GM18867 (cell line): Measurements from ENCODE around the gene SEPTIN5.
"Not testable (repeated sequence)": the region's sequence is repeated elsewhere in the genome, so short reads cannot be mapped to it uniquely, and the experiment has no call there.

Source experiments
- ATAC-seq: cut with Tn5 transposase; IDR thresholded peaks from one replicate; pipeline ENCODE4 v1.9.1; 2021; ENCODE audit warnings: mild to moderate bottlenecking, moderate library complexity; ENCODE audit not compliant: unreplicated experiment

The SEPTIN5 gene

DNA sequence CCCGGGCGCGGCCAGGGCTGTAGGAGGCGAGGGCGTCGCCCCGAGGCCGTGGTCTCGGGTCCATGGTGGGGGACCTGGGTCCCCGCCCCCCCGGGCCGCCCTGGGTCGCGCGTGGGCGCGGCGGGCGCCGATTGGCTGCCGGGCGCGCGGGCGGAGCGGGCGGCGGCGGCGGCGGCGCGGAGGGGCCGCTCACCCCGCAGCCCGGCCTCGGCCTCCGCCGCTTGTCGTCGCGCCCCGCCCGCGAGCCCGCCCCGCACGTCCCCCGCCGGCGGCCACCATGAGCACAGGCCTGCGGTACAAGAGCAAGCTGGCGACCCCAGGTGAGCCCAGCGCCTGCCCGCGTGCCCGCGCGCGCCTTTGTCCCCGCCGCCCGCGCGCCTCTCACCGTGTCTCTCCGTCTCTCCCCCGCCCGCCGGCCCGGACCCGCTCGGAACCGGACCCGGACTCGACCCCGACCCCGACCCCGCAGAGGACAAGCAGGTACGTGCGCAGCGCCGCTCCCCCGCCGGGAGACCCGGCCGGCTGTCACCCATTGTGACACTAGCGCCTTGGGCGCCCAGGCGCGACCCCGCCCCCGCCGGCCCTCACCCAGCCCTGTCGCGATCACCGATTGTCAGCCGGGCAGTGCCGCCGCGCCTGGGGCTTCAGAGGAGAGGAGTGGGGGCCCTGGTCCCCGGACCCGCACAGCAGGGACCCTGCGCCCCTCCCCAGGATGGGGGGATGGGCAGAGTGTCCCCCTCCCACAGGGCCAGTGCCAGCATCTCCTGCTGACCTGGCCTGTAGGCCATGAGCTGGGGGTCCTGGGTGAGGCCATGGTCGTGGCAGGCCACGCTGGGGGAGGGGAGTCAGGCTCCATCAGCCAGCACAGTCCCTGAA lies at the start of gene SEPTIN5:
TSS of gene SEPTIN5 (plus strand) at position 192 of the 876 bp plus-strand sequence. CDS start at position 278, 86 bp downstream.
- ATAC-seq, result no peak

DNA sequence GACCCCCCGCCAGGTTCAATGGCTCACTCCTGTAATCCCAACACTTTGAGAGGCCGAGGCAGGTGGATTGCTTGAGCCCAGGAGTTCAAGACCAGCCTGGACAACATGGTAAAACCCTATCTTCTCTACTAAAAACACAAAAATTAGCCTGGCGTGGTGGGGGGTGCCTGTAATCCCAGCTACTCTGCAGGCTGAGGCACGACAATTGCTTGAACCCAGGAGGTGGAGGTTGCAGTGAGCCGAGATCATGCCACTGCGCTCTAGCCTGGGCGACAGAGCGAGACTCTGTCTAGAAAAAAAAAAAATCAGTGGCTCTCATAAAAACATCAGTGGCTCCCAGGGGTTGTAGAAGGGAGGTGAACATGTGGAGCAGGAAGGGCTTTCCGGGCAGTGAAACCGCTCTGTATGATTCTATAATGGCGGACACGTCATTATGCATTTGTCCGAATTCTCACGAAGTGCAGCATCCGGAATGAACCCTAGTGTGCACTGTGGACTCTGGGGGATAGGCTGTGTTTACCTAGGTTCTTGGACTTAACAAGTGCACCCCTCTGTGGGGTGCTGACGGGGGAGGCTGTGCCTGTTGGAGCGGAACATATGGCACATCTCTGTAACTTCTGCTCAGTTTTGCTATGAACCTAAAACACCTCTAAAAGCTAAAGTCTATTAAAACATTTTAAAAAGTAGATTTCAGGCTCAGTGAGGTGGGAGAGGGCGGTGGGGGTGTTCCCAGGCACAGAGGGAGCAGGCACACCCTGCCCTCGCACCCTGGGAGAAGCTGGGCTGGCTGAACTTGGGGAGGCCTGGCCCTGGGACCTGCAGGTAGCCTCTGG lies 49.1 kb upstream of the SEPTIN5 start:
- ATAC-seq, result no peak

DNA sequence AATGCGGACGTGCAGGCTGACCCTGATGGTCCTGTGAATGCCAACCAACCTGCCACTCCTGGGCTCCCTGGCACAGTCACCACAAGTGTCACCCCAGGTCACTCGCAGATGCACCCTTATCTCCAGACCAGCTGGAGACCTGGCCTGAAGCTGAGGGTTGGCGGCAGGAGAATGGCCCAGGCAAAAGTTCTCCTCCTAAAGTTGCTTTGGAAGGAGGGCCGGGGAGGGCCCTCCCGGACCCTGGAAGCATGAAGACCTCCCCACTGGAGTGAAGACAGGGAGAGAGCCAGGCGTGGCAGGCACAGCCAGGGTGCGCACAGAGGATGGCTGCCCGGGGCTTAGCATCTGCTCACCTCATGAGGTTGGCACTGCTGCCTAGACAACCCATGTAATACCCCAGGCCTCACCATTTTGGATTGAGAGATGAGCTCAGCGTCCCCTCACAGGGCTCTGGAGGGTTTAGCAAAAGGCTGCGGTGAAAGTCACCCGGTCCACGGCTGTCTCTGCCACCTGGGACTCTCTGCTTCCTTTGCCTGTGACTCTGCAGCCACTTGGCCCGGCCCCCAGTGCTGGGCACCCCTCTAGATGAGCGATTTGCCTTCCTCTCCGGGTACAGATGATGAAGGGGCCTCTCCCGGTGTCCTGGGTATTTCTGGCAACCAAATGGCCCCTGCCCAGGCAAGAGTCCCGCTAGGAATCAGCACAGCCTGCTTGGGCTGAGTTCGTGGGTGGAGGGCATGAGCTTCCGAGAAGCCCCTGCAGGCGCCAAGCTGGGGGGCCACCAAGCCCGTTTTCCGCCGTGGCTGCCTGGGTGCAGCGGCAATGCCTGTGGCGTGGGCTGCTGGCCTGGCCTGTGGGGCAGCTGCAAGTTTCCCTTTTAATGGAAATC lies 48.3 kb upstream of the SEPTIN5 start:
- ATAC-seq, result no peak

DNA sequence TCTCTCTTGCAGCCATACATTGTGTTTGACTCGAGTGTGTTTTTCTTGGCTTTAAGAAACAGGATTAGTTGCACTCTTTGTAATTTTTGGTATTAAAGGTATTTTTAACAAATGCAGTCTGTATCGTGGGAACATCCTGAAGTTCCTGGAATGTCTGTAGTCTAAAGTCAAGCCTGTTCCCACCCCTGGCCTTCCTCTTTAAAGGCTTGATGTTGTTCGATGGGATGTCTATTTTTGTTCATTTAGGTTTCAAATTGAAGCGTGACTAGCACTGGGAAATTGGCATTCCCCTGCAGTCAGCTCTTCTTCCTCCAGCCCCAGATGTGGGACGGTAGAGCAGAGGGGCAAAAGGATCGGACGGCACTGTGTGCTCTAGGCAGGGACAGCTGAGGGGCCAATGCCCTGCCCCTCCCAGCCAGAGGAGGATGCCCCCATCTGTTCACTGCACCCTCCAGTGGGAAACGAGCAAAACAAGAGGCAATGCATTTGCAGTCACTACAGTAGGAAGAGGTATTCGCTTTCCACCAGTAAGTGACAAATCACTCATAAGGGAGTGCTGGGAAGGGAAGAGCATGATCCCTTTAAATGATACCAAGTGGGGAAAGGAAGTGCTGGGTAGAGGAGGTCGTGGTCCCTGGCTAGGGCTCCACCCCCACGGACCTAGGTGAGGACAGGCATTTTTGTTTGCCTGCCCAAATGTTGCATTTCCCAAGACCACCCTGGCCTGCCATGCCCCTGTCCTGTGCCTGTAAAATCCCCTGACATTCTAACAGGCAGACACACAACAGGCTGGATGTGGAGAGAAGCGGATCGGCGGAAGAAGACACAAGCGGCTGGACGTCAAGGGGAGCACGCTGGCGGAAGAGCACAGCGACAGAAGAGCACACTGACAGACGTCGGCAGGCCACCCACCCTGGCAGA lies 47.4 kb upstream of the SEPTIN5 start:
- ATAC-seq, result no peak

DNA sequence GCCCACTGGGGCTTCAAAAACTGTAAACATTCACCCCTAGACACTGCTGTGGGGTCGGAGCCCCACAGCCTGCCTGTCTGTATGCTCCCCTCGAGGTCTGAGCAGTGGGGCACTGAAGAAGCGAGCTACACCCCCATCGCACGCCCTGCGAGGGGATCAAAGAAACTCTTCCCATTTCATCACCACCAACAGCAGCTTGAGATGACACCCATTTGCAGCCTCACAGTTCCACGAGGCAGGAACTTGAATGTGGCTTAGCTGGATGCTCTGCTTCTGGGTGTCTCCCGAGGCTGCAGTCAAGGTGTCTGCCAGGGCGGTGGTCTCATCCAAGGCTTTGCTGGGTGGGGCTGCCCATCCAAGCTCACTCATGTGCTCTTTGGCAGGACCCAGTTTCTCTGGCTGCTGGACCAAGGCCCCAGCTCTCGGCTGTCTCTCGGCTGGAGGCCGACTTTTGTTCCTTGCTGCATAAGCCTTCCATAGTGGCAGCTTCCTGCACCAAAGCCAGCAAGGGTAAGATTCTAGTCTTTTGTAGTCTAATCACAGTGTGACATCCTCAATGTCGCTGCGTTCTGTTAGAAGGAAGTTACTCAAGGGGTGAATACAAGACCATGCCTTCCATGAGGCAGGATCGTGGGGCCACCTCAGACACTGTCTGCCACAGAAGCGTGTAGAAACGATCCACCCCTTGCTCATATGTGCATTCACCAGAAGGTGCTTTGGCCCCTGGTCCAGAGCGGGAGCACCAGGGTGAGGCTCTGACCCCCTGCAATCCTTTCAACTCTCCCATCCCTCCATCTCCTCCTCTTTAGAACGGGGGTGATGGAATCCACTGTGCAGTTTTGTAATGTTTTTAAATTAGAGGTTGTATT lies 46.2 kb upstream of the SEPTIN5 start:
- ATAC-seq, result no peak

DNA sequence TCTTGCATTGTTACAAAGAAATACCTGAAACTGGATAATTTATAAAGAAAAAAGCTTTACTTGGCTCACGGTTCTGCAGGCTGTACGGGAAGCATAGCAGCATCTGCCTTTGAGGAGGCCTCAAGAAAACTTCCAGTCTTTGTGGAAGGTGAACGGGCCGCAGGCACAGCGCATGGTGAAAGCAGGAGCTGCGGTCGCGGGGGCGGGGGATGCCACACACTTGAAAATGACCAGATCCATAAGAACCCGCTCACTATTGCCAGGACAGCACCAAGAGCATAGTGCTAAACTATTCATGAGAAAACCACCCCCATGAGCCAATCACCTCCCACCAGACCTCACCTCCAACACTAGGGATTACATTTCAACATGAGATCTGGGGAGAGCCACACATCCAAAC lies 45.6 kb upstream of the SEPTIN5 start:
- ATAC-seq, result no peak

DNA sequence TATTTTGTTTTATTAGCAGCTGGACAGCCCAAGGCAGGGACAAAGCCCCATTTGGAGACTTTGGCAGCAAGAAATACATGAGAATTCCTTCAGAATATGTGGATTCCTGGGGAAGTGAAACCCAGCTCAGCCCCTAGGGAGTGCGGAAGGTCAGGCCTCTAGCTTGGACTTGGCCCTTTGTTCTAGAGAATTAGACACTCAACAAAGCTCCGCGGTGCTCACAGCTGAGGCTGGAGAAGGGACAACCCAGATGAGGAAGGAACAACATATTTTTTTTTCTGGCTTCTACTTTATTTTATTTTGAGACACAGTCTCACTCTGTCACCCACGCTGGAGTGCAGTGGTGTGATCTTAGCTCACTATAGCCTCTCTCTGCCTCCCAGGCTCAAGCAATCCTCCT lies 44.7 kb upstream of the SEPTIN5 start:
- ATAC-seq, result no peak

DNA sequence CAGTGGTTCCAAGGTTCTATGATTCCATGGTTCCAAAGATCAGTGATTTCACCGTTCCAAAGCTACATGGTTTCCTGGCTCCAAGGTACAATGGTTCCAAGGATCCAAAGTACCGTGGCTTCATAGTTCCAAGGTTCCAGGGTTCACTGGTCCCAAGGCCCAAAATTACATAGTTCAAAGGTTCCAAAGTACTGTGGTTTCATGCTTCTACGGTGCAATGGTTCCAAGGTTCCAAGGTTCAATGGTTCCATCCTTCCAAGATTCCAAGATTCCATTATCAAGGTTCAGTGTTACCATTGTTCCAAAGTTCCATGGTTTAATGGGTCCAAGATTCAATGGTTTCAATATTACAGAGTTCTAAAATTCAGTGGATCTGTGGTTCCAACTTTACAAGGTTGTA lies 43.0 kb upstream of the SEPTIN5 start:
- no peak for ATAC-seq

DNA sequence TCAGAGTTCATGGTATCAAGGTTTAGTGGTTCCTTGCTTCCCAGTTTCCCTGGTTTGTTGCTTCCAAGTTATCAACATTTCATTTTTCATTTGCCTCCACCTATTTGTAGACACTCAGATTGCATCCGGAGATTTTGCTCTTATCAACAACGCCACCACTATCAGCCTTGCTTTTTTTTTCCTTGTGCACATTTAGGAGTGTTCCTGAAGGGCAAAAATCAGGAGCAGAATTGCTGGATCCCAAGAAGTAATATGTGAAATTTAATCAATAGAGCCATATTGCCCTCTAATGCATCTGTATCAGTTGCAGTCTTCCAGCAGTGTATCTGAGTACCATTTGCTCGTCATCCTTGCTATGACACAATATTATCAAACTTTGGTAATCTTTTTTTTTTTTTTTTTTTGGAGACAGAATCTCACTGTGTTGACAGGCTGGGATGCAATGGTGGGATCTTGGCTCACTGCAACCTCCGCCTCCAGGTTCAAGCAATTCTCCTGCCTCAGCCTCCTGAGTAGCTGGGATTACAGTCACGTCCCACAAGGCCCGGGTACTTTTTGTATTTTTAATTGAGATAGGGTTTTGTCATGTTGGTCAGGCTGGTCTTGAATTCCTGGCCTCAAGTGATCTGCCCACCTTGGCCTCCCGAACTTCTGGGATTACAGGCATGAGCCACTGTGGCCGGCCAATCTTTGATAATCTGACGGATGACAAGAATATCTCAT lies 42.1 kb upstream of the SEPTIN5 start:
- no peak for ATAC-seq

DNA sequence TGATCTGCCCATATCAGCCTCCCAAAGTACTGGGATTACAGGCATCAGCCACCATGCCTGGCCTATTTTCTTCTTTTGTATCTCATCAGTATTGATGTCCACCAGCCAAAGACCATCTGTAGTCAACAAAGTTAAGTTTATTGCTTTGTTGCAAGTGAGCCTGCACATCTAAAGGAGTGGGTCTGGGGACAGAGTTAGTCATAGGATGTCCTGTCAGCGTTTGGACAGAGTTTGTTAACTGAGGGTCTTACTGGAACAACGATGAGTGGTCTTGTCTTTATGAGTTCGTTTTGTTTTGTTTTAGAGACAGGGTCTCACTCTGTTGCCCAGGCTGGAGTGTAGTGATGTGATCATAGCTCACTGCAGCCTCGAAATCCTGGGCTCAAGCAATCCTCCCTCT lies 40.6 kb upstream of the SEPTIN5 start:
- ATAC-seq, result no peak

DNA sequence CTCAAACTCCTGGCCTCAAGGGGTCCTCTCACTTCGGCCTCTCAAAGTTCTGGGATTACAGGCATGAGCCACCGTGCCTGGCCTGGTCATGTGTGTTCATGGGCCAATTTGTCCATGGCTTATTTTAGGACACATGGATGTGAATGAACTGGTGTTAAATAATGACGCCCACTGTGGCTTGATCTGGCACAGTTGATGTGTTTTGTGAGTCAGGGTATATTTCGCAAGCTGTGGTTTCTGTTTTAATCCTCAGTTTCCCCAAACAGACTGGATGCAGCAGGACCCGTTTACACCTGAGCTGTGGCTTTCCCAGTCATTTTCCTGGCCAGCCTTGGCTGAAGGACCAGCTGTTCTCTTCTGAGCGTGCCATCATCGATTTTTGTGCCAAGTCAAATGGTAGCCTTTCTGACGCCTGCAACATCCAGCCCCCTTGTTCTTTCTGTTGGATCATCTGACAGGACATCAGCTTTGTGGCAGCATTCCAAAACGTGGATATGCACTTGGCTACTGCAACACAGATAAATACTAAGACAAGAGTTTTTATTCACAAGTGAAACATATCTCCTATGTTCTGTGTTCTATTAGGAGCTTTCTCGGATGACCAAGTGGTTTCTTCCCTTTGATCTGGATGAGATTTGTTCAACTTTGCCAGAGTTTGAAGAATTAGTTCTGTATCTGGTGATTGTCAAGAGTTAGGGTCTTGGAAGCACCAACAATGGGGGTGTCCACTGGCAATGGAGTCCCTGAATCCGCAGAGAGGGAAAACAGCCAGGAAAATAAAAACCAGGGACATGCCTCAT lies 40.0 kb upstream of the SEPTIN5 start:
- no peak for ATAC-seq

DNA sequence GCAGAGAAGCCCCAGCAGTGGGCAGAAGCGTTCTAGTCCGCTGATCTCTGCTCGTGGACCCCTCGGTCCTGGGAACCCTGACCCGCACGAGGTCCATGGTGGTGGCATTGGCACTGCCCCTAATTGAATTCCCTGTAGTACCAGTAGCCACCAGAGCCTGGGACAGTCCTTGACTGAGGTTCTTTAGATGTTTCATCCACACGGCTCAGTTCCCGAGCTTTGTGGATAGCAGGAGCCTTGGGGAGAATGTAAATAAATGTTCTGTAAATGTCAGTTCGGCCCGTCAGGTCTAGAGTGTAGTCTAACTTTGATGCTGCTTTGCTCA lies 39.4 kb upstream of the SEPTIN5 start:
- ATAC-seq, result no peak

DNA sequence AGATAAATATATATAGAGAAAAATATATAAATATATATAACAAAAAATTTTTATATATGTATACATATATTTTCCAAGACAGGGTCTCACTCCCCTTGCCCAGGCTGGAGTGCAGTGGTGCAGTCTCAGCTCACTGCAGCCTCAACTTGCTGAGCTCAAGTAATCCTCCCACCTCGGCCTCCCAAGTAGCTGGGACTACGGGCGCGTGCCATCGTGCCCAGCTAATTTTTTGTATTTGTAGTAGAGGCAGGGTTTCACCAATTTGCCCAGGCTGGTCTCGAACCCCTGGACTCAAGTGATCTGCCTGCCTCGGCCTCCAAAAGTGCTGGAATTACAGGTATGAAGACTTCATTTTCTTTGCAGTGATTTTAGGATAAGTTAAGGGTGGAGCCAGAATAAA lies 38.9 kb upstream of the SEPTIN5 start:
- ATAC-seq, result no peak

DNA sequence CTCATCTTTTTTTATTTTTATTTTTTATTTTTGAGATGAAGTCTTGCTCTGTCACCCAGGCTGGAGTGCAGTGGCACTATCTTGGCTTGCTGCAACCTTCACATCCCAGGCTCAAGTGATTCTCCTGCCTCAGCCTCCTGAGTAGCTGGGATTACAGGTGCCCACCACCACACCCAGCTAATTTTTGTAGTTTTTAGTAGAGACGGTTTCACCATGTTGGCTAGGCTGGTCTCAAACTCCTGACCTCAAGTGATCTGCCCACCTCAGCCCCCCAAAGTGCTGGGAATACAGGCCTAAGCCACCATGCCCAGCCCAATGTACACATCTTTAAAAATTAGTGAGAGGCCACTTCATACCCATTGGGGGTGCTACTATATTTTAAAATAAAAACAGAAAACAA lies 37.9 kb upstream of the SEPTIN5 start:
- ATAC-seq, result not testable (repeated sequence)

DNA sequence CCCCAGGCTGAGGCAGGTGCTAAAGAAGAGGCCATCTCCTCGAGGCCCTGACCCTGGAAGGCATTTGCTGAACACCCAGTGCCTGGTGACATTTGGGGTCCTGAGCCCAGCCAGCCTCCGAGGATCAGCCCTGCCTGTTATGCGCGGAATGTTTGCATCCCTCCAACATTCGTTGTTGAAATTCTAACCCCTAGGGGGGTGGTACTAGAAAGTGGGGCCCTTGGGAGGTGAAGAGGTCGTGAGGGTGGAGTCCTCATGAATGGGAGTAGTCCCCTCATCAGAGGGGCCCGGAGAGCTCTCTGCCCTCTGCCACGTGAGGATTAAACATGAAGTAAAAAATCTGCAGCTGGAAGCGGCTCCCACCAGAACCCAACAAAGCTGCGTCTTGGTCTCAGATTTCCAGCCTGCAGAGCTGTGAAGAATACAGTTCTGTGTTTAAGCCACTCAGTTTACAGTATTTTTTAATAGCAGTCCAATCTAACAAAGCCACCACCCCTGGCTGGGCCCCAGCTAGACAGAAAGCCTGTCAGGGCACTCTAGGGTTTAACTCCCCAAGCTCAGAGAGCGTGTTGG lies 35.3 kb upstream of the SEPTIN5 start:
- ATAC-seq, result no peak

DNA sequence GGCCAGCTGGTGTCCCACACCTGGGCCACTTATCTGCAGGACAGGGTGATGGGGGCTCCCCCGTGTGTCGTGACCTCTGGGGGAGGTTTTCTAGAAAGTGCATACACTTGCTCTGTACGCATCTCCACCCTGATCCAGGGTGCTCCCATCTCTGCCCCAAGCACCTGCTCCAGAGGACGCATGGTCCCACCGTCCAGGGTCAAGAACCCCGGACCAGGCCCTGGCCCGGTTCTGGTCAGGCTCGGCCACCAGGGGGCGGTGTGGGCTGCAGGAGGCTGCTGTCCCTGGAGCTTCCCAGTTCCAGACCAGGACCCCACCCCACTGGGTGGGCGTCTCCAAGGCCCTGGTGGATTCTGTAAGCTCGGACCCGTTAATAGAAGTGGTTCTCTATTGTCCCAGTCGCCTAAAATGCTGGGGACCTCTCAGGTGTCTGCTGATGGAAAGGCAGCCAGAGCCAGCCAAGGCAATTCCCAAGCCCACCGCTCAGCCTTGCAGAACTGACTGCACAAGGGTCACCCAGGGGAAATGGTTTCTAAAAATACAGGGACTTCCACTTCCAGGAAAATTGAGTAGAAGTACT lies 34.7 kb upstream of the SEPTIN5 start:
- no peak for ATAC-seq

DNA sequence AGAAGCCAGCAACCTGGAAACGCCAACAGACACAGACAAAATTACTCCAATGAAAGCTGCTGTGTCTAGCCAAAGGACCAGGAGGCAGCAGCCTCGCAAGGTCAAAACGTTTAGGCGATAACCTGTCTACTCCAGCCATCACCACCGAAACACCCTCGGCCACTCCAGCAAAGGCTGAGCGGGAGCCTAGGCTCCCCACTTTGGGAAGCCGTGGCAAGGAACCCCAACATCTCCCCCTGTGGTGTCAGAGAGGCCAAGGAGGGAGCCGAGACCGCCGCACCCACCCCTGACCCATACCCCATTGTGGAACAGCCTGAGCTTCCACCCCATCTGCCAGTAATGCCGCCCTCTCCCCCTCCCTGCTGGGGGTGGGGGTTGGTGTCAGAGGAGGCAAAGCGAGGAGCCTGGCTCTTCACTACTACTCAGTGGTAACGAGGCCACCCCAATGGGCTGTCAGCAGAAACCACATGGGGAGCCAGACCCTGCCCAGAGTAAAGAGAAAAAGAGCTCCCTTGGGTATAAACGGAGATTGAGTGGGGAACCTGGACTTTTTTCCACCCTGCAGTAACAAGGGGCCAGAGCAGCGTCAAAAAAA lies 33.9 kb upstream of the SEPTIN5 start:
- no peak for ATAC-seq
